Measurements from ENCODE around the gene NCAPG2.

The NCAPG2 gene

GRCh38 chr7:158666401-158666800 is 38.2 kb downstream of the NCAPG2 start:
- TF ChIP-seq, protein P1, sequence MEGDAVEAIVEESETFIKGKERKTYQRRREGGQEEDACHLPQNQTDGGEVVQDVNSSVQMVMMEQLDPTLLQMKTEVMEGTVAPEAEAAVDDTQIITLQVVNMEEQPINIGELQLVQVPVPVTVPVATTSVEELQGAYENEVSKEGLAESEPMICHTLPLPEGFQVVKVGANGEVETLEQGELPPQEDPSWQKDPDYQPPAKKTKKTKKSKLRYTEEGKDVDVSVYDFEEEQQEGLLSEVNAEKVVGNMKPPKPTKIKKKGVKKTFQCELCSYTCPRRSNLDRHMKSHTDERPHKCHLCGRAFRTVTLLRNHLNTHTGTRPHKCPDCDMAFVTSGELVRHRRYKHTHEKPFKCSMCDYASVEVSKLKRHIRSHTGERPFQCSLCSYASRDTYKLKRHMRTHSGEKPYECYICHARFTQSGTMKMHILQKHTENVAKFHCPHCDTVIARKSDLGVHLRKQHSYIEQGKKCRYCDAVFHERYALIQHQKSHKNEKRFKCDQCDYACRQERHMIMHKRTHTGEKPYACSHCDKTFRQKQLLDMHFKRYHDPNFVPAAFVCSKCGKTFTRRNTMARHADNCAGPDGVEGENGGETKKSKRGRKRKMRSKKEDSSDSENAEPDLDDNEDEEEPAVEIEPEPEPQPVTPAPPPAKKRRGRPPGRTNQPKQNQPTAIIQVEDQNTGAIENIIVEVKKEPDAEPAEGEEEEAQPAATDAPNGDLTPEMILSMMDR (conservative IDR thresholded peaks at IDR 0.05; ENCODE audit: control insufficient read depth, insufficient read depth, low read depth, low read length): no peak
- H3K4me3 ChIP-seq (ENCODE audit: control insufficient read depth, low read depth, low read length): no peak overlapping the region
- no peak for DNase-seq (ENCODE audit: low read depth)

DNA sequence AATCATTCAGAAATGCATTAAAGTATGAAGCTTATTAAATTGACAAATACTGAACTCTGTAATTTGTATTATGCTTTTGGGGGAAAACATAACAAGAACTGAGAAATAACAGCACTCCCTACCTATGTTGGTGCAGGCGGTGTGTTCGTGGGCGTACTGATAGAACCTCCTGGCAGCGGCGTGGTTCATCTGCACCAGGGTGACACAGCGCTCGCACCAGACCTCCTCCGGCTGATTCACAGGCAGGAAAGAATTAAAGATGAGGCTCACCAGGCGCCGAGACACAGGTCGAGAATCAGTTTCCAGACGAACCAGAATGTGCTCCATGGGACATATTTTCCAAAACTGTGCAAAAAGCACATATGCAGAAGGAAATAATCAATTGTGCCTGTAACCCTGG is 40.2 kb downstream of the NCAPG2 start:
- DNase-seq (ENCODE audit: low read depth): no peak
- no peak overlapping the region for H3K4me3 ChIP-seq (ENCODE audit: control insufficient read depth, low read depth, low read length)
- TF ChIP-seq, protein P1 (conservative IDR thresholded peaks at IDR 0.05; ENCODE audit: control insufficient read depth, insufficient read depth, low read depth, low read length): no peak

GRCh38 chr7:158663428-158663741 is 41.2 kb downstream of the NCAPG2 start:
- TF ChIP-seq, protein P1 (conservative IDR thresholded peaks at IDR 0.05; ENCODE audit: control insufficient read depth, insufficient read depth, low read depth, low read length): no peak
- H3K4me3 ChIP-seq (ENCODE audit: control insufficient read depth, low read depth, low read length): no peak overlapping the region
- no peak for DNase-seq (ENCODE audit: low read depth)

DNA sequence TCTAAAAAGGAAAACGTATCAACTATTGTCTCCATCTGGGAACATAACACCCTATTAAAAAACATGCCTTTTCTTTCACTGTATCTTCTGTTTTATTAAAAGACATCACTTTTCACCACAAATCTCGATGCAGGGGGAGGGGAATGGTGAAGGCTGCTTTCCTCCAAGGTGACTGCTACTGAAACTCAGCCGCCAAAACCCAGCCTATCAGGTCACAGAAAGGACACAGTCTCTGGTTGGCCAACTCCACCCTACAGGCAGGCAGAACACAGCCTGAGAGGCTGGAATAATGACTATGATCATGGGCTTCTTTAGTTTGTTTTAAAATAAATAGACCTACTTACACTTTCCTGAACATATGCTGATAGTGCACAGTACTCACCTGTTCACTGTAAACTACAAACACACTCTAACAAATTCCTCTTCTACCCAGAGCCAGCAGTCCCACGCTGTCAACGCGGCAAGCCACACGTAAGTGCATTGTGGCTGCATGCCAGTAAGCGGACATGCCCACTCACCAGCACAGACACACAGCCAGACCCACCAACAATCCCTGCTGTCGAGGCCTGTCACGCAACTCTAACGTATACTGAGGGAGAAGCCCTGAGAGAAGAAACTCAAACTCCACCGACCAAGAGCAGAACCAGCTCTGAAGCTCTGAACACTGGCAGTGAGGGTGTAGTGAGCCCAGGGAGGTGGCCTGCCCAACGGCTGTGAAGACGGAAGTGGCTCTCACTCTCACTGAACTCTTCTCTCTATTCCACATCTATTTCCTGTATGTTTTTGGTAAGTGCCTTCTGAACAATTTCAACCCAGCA is 41.8 kb downstream of the NCAPG2 start:
- H3K4me3 ChIP-seq (ENCODE audit: control insufficient read depth, low read depth, low read length): no peak overlapping the region
- DNase-seq (ENCODE audit: low read depth): no peak
- TF ChIP-seq, protein P1 (conservative IDR thresholded peaks at IDR 0.05; ENCODE audit: control insufficient read depth, insufficient read depth, low read depth, low read length): no peak

DNA sequence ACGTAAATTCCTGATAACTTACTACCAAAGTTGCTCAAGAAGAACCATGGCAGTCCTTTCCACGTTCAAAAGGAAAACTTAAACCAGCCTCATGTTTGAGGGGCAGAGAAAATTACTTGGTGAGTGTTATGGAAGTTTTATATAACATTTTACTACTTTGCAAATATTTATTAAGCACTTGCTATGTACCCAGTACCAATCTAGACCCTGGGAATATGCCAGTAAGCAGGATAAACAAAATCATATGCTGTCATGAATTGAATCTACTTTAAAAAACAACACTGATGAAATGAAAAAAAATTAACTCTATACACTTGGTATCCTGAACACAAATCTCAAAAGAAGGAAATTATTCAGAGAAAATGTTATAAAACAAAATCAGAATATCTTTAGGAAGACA is 46.1 kb downstream of the NCAPG2 start:
- TF ChIP-seq, protein P1 (conservative IDR thresholded peaks at IDR 0.05; ENCODE audit: control insufficient read depth, insufficient read depth, low read depth, low read length): no peak
- no peak for DNase-seq (ENCODE audit: low read depth)
- H3K4me3 ChIP-seq (ENCODE audit: control insufficient read depth, low read depth, low read length): no peak overlapping the region

DNA sequence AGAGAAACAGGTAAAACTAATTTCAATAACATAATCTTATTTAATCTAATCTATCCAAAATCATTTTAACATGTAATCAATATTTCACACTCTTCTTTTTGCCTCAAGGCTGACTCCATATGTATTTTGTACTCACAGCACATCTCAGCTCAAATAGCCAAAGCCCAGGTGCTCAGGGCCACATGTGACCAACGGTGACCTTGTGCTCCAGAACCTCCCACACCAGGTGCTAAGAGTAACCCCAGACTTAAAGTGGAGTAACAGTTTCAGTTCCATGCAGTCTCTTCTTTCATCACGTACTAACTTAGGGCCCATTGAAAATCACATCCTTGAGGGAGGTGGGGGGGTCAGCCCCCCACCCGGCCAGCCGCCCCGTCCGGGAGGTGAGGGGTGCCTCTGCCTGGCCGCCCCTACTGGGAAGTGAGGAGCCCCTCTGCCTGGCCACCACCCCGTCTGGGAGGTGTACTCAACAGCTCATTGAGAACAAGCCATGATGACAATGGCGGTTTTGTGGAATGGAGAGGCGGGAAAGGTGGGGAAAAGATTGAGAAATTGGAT is 47.3 kb downstream of the NCAPG2 start:
- TF ChIP-seq, protein P1 (conservative IDR thresholded peaks at IDR 0.05; ENCODE audit: control insufficient read depth, insufficient read depth, low read depth, low read length): no peak
- no peak overlapping the region for H3K4me3 ChIP-seq (ENCODE audit: control insufficient read depth, low read depth, low read length)
- no peak for DNase-seq (ENCODE audit: low read depth)
